SK-N-SH treated with all-trans-retinoic acid at 6 μM for 48 hours (cell line): Measurements from ENCODE around the gene ATP6AP1.

Source experiments
- ATAC-seq: fragments of 200-7000 bp; cut with Tn5 transposase; 3 replicates; pipeline ENCODE4 v1.9.1; 2020; ENCODE audit warnings: mild to moderate bottlenecking, moderate library complexity
- ARNTL ChIP-seq: fragments of 450-650 bp; formaldehyde crosslinking; IDR thresholded peaks from 2 replicates; pipeline ENCODE4 v1.5.0; 2020; ENCODE audit warnings: low read depth, mild to moderate bottlenecking, moderate library complexity, borderline replicate concordance
- BACH2 ChIP-seq: fragments of 250-450 bp; sonication (Bioruptor Pico); IDR thresholded peaks from 2 replicates; pipeline ENCODE4 v1.9.0; 2021; ENCODE audit warnings: mild to moderate bottlenecking, borderline replicate concordance
- CREB5 ChIP-seq: fragments of 250-450 bp; sonication (Bioruptor Pico); IDR thresholded peaks from 2 replicates; pipeline ENCODE4 v1.5.1; 2020; ENCODE audit warnings: low read depth, mild to moderate bottlenecking, moderate library complexity
- CSDC2 ChIP-seq: fragments of 250-450 bp; sonication (Bioruptor Pico); IDR thresholded peaks from 2 replicates; pipeline ENCODE4 v1.5.0; 2020; ENCODE audit warnings: mild to moderate bottlenecking, moderate library complexity
- CSRNP3 ChIP-seq: fragments of 250-450 bp; sonication (Bioruptor Pico); IDR thresholded peaks from 2 replicates; pipeline ENCODE4 v1.5.1; 2021; ENCODE audit warnings: mild to moderate bottlenecking, moderate library complexity
- GLIS3 ChIP-seq: fragments of 250-450 bp; sonication (Bioruptor Pico); IDR thresholded peaks from 2 replicates; pipeline ENCODE4 v1.5.0; 2020; ENCODE audit warnings: mild to moderate bottlenecking, moderate library complexity
- ISL1 ChIP-seq: fragments of 250-450 bp; sonication (Bioruptor Pico); IDR thresholded peaks from 2 replicates; pipeline ENCODE4 v2.1.2; 2022; ENCODE audit warnings: mild to moderate bottlenecking, moderate library complexity
- OSR1 ChIP-seq: fragments of 250-450 bp; sonication (Bioruptor Pico); IDR thresholded peaks from 2 replicates; pipeline ENCODE4 v1.8.0; 2022; ENCODE audit warnings: moderate library complexity, mild to moderate bottlenecking, inconsistent platforms
- PATZ1 ChIP-seq: fragments of 250-450 bp; sonication (Bioruptor Pico); IDR thresholded peaks from 2 replicates; pipeline ENCODE4 v1.8.0; 2020; ENCODE audit warnings: mild to moderate bottlenecking, moderate library complexity, borderline replicate concordance
- POU6F1 ChIP-seq: fragments of 250-450 bp; sonication (Bioruptor Pico); IDR thresholded peaks from 2 replicates; pipeline ENCODE4 v1.8.0; 2021; ENCODE audit warnings: low read depth, mild to moderate bottlenecking, moderate library complexity, borderline replicate concordance
- PPARA ChIP-seq: fragments of 250-450 bp; sonication (Bioruptor Pico); IDR thresholded peaks from 2 replicates; pipeline ENCODE4 v1.5.0; 2020; ENCODE audit warnings: mild to moderate bottlenecking, borderline replicate concordance
- RARB ChIP-seq: fragments of 250-450 bp; sonication (Bioruptor Pico); IDR thresholded peaks from 2 replicates; pipeline ENCODE4 v1.8.0; 2021; ENCODE audit warnings: mild to moderate bottlenecking, moderate library complexity
- SNAI2 ChIP-seq: fragments of 250-450 bp; sonication (Bioruptor Pico); IDR thresholded peaks from 2 replicates; pipeline ENCODE4 v1.5.0; 2020; ENCODE audit warnings: mild to moderate bottlenecking, moderate library complexity
- TCF4 ChIP-seq: fragments of 250-450 bp; sonication (Bioruptor Pico); IDR thresholded peaks from 2 replicates; pipeline ENCODE4 v1.8.0; 2021; ENCODE audit warnings: mild to moderate bottlenecking, moderate library complexity, borderline replicate concordance
- TOX ChIP-seq: fragments of 250-450 bp; sonication (Bioruptor Pico); IDR thresholded peaks from 2 replicates; pipeline ENCODE4 v1.8.0; 2021; ENCODE audit warnings: mild to moderate bottlenecking, moderate library complexity, borderline replicate concordance
- TSHZ2 ChIP-seq: fragments of 250-450 bp; sonication (Bioruptor Pico); IDR thresholded peaks from 2 replicates; pipeline ENCODE4 v1.5.0; 2020; ENCODE audit warnings: mild to moderate bottlenecking, moderate library complexity
- ZC3H10 ChIP-seq: fragments of 250-450 bp; sonication (Bioruptor Pico); IDR thresholded peaks from 2 replicates; pipeline ENCODE4 v1.5.1; 2021; ENCODE audit warnings: mild to moderate bottlenecking, moderate library complexity
- ZFP3 ChIP-seq: fragments of 250-450 bp; sonication (Bioruptor Pico); IDR thresholded peaks from 2 replicates; pipeline ENCODE4 v1.5.0; 2020; ENCODE audit warnings: mild to moderate bottlenecking, moderate library complexity
- ZFP30 ChIP-seq: fragments of 450-650 bp; formaldehyde crosslinking; IDR thresholded peaks from 2 replicates; pipeline ENCODE4 v1.5.0; 2022; ENCODE audit warnings: mild to moderate bottlenecking, moderate library complexity
- ZNF70 ChIP-seq: fragments of 450-650 bp; formaldehyde crosslinking; IDR thresholded peaks from 2 replicates; pipeline ENCODE4 v1.5.0; 2020; ENCODE audit warnings: mild to moderate bottlenecking, moderate library complexity

ATP6AP1 gene

GRCh38 chrX:154430916-154431315 lies 2.4 kb downstream of the ATP6AP1 start:
- no peak for TF ChIP-seq ARNTL (CRISPR knock-in tag)
- TF ChIP-seq TSHZ2, result no peak
- TF ChIP-seq PATZ1 (CRISPR knock-in tag), result no peak
- TF ChIP-seq CREB5 (CRISPR knock-in tag), result no peak
- no peak for TF ChIP-seq ZFP30 (CRISPR knock-in tag)
- no peak for TF ChIP-seq CSDC2 (CRISPR knock-in tag)
- no peak for TF ChIP-seq RARB (CRISPR knock-in tag)
- no peak for TF ChIP-seq TOX
- TF ChIP-seq SNAI2 (CRISPR knock-in tag), result no peak
- TF ChIP-seq CSRNP3 (CRISPR knock-in tag), result no peak
- TF ChIP-seq GLIS3 (CRISPR knock-in tag), result no peak
- no peak for TF ChIP-seq ZFP3 (CRISPR knock-in tag)
- no peak for TF ChIP-seq ZNF70 (CRISPR knock-in tag)
- ATAC-seq, result no peak

GRCh38 chrX:154431341-154431740 lies 2.9 kb downstream of the ATP6AP1 start:
- no peak for ATAC-seq
- TF ChIP-seq BACH2 (no peak), PATZ1 (CRISPR knock-in tag) (no peak), OSR1 (CRISPR knock-in tag) (no peak), ZC3H10 (CRISPR knock-in tag) (no peak), ARNTL (CRISPR knock-in tag) (no peak), TOX (no peak), POU6F1 (CRISPR knock-in tag) (no peak), PPARA (CRISPR knock-in tag) (no peak), CREB5 (CRISPR knock-in tag) (no peak), TSHZ2 (no peak), ISL1 (CRISPR knock-in tag) (no peak), ZFP30 (CRISPR knock-in tag) (no peak), TCF4 (CRISPR knock-in tag) (no peak), RARB (CRISPR knock-in tag) (no peak)
